ENCODE data around the gene FASN. TPM values are rescaled to one million over a fixed set of nuclear protein-coding genes. Genes with fewer than 3 reads are reported as not detected.

Gene FASN
- total and polyA plus RNA-seq, 2 of the 13 experiments (the other 11 are each of a cell fraction or from before 2014, with no cell fraction given) = 51.7 to 101 TPM

DNA sequence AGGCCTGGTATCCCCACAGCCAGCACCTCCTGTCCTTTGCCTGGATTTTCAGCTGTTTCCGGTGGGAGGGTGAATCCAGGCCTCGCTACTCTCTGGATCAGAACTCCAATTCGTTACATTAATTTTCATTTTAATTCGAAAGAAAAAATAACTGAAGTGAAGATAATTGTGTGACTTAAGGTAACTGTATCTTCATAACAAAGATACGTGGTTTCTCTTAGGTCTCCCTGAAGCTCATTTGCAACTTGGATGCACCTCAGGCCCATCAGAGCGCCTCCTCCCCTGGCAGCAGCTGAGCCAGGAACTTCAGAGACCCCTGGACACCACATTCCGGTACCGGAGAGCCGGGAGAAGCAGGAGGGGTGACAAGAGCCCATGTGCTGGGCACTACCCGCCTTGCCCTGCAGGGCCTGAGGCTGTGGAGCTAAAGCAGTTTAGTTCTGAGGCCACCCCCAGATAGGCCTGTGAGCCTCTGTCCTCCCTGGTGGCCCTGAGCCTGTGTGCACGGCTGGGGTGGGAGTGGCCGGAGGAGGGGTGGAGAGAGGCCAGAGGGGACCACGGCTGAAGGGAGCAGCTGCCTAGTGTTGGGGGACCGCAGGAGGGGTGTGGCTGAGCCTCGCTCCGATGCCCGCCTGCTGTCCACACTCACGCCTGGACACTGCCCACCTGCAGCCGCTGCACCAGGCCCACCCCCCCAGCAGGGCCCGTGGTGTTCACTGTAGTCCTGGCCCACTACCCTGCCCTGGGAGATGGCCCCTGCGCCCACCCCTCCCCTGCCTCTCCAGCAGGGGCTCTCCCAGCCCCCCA is 21.0 kb downstream of the FASN start (continued):
- TF ChIP-seq ZNF225 (CRISPR knock-in tag; IDR thresholded peaks at IDR 0.05) = no peak
- TF ChIP-seq, protein P1, sequence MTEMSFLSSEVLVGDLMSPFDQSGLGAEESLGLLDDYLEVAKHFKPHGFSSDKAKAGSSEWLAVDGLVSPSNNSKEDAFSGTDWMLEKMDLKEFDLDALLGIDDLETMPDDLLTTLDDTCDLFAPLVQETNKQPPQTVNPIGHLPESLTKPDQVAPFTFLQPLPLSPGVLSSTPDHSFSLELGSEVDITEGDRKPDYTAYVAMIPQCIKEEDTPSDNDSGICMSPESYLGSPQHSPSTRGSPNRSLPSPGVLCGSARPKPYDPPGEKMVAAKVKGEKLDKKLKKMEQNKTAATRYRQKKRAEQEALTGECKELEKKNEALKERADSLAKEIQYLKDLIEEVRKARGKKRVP (CRISPR knock-in tag; IDR thresholded peaks at IDR 0.05) = no peak
- TF ChIP-seq SSRP1 (CRISPR knock-in tag; IDR thresholded peaks at IDR 0.05) = peak; percentile 29
- peak; percentile 31 for TF ChIP-seq RBM39 (IDR thresholded peaks at IDR 0.05; ENCODE audit: low read depth, low read length, poor library complexity, severe bottlenecking)
- TF ChIP-seq, protein P2, sequence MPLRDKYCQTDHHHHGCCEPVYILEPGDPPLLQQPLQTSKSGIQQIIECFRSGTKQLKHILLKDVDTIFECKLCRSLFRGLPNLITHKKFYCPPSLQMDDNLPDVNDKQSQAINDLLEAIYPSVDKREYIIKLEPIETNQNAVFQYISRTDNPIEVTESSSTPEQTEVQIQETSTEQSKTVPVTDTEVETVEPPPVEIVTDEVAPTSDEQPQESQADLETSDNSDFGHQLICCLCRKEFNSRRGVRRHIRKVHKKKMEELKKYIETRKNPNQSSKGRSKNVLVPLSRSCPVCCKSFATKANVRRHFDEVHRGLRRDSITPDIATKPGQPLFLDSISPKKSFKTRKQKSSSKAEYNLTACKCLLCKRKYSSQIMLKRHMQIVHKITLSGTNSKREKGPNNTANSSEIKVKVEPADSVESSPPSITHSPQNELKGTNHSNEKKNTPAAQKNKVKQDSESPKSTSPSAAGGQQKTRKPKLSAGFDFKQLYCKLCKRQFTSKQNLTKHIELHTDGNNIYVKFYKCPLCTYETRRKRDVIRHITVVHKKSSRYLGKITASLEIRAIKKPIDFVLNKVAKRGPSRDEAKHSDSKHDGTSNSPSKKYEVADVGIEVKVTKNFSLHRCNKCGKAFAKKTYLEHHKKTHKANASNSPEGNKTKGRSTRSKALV (CRISPR knock-in tag; IDR thresholded peaks at IDR 0.05) = no peak
- TF ChIP-seq POLR2G (IDR thresholded peaks at IDR 0.05; ENCODE audit: low read depth, low read length) = peak; percentile 50
- no peak for TF ChIP-seq ZNF296 (CRISPR knock-in tag; conservative IDR thresholded peaks at IDR 0.05)
- TF ChIP-seq, protein P3, sequence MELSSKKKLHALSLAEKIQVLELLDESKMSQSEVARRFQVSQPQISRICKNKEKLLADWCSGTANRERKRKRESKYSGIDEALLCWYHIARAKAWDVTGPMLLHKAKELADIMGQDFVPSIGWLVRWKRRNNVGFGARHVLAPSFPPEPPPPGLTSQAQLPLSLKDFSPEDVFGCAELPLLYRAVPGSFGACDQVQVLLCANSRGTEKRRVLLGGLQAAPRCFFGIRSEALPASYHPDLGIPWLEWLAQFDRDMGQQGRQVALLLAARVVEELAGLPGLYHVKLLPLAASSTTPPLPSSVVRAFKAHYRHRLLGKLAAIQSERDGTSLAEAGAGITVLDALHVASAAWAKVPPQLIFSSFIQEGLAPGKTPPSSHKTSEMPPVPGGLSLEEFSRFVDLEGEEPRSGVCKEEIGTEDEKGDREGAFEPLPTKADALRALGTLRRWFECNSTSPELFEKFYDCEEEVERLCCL (CRISPR knock-in tag; IDR thresholded peaks at IDR 0.05; ENCODE audit: borderline replicate concordance) = no peak
- TF ChIP-seq FOXP1 (IDR thresholded peaks at IDR 0.05) = no peak
- TF ChIP-seq FOXP1 (CRISPR knock-in tag; IDR thresholded peaks at IDR 0.05) = no peak
- no peak for TF ChIP-seq SMAD1 (CRISPR knock-in tag; IDR thresholded peaks at IDR 0.05; ENCODE audit: borderline replicate concordance, low read depth)
- TF ChIP-seq ISL2 (CRISPR knock-in tag; IDR thresholded peaks at IDR 0.05) = no peak
- no peak for TF ChIP-seq RFX1 (IDR thresholded peaks at IDR 0.05)
- TF ChIP-seq HHEX (CRISPR knock-in tag; IDR thresholded peaks at IDR 0.05) = no peak
- TF ChIP-seq RELA (CRISPR knock-in tag; IDR thresholded peaks at IDR 0.05) = no peak
- TF ChIP-seq KDM6A (CRISPR knock-in tag; IDR thresholded peaks at IDR 0.05; ENCODE audit: low read depth) = no peak
- no peak for TF ChIP-seq SP140L (CRISPR knock-in tag; IDR thresholded peaks at IDR 0.05; ENCODE audit: borderline replicate concordance)
- TF ChIP-seq, protein P4, sequence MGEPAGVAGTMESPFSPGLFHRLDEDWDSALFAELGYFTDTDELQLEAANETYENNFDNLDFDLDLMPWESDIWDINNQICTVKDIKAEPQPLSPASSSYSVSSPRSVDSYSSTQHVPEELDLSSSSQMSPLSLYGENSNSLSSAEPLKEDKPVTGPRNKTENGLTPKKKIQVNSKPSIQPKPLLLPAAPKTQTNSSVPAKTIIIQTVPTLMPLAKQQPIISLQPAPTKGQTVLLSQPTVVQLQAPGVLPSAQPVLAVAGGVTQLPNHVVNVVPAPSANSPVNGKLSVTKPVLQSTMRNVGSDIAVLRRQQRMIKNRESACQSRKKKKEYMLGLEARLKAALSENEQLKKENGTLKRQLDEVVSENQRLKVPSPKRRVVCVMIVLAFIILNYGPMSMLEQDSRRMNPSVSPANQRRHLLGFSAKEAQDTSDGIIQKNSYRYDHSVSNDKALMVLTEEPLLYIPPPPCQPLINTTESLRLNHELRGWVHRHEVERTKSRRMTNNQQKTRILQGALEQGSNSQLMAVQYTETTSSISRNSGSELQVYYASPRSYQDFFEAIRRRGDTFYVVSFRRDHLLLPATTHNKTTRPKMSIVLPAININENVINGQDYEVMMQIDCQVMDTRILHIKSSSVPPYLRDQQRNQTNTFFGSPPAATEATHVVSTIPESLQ (CRISPR knock-in tag; conservative IDR thresholded peaks at IDR 0.05) = no peak
- TF ChIP-seq, protein P5, sequence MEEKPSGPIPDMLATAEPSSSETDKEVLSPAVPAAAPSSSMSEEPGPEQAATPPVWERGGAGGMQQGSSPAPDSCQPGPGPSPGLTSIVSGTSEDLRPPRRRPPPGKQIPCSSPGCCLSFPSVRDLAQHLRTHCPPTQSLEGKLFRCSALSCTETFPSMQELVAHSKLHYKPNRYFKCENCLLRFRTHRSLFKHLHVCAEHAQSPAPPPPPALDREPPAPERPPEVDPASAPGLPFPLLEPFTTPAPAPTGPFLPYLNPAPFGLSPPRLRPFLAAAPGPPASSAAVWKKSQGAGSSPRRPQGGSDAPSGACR (CRISPR knock-in tag; IDR thresholded peaks at IDR 0.05) = no peak
- TF ChIP-seq ZNF720 (CRISPR knock-in tag; IDR thresholded peaks at IDR 0.05) = no peak
- no peak for TF ChIP-seq ZNF557 (CRISPR knock-in tag; IDR thresholded peaks at IDR 0.05)
- TF ChIP-seq, protein P6, sequence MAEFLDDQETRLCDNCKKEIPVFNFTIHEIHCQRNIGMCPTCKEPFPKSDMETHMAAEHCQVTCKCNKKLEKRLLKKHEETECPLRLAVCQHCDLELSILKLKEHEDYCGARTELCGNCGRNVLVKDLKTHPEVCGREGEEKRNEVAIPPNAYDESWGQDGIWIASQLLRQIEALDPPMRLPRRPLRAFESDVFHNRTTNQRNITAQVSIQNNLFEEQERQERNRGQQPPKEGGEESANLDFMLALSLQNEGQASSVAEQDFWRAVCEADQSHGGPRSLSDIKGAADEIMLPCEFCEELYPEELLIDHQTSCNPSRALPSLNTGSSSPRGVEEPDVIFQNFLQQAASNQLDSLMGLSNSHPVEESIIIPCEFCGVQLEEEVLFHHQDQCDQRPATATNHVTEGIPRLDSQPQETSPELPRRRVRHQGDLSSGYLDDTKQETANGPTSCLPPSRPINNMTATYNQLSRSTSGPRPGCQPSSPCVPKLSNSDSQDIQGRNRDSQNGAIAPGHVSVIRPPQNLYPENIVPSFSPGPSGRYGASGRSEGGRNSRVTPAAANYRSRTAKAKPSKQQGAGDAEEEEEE (CRISPR knock-in tag; IDR thresholded peaks at IDR 0.05; ENCODE audit: borderline replicate concordance) = no peak

Data from HepG2 (cell line).